HG02798 (cell line): Measurements from ENCODE around the gene DRAP1.
"Not testable (repeated sequence)": the region's sequence is repeated elsewhere in the genome, so short reads cannot be mapped to it uniquely, and the experiment has no call there.

ENCODE experiments used
- ATAC-seq: cut with Tn5 transposase; IDR thresholded peaks from one replicate; pipeline ENCODE4 v1.9.1; 2021; ENCODE audit warnings: mild to moderate bottlenecking; ENCODE audit not compliant: unreplicated experiment, poor library complexity

The DRAP1 gene

DNA sequence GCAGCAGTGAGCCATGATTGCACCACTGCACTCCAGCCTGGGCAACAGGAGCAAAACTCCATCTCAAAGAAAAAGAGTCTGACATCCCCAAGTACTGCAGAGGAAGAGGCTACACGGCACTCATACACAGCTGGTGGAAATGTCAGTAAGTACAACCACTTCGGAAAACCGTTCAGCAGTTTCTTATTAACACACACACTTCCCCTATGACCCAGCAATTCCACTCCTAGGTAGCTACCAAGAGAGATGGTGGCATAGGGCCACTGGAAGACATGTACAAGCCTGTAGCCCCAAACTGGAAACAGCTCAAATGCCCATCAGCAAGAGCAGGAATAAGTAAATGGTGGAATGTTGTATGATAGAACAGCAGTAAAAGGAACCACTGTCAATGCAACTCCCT is 3.3 kb downstream of the DRAP1 start:
- no peak for ATAC-seq

DNA sequence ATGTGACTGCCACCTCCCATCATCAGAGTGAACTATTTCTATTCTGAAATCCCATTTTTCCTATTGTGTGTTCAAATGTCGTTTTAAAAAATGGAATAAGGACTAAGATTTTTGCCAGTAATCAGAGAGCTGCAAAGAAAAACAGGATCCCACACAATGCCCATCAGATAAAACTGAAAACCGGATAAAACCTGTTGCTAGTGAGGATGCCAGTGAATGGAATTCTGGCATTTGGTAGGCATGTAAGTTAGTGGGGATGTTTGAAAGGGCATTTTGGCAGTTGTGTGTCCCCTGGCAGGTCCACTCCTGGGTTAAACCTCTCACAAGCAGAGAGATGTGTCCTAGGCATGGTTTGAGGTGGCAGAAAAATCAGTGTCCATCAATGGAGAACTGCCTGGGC is 6.2 kb downstream of the DRAP1 start:
- ATAC-seq, result no peak

DNA sequence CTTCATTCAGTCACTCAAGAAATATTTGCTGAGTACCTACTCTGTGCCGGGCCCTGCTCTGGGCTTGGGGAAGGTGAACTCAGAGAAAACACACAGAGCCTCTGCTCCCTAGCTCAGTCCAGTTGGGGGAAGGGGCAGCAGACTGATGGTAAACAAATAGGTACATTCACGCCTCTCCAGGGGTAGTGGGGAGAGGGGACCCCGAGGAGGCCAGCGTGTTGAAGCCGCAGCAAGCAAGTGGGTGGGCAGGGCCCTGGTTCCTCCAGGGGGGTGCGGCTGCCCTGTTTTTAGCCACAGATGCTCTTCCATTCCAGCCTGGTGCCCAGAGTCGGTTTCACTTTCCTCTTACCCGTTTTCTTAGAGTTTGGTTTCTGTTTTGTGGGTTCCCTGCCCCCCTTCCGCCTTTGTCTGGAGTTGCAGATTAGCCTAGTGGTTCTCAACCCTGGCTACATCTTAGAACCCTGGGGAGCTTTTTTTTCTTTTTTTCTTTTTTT is 8.7 kb downstream of the DRAP1 start:
- ATAC-seq, result peak; percentile 74

- no peak for ATAC-seq
Observed at GRCh38 chr11:65928667-65929066, 9.4 kb downstream of the DRAP1 start.

DNA sequence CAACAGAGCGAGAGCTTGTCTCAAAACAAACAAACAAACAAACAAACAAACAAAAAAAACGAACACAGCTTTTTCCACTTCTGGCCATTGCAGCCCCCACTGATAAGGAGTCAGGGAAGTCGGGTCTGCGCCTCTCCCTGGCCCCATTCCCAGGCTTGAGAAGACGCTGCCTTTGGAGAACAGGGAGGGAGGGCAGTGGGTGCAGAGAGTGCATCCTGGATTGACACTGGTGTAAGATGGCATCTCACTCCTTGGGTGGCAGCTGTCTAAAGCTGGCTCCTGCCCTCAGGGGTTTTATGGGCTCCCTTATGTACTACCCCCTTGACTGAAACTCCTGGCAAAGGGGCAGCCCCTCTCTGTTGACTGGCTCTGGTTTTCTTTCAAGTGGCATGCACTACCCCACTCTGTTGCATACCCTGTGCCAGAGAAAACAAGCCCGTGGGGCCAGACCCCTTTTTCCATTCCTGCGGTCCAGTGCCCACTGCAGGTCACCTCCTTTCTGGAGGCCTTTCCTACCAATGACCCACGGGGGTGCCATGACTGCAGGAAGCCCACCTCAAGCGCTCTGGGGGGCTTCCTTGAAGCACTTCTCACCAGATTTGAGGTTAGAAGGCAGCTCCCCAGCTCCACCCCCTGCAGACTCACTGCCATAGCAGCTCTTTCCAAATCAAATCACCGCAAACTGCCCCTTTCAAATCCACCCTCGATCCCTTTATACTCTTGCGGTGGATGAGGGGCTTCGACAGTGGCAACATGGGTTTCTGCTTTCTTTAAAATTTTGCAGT is 12.7 kb downstream of the DRAP1 start:
- no peak for ATAC-seq

DNA sequence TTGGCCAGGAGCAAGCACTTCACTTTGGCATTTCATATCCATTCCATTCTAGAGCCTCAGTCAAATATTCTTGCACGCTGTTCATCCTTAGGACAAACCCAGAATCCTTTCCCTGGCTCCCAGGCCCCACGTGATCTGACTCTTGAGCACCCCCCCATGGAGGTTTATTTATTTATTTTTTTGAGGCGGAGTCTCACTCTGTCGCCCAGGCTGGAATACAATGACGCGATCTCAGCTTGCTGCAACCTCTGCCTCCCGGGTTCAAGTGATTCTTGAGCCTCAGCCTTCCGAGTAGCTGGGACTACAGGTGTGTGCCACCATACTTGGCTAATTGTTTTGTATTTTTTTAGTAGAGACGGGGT is 13.3 kb downstream of the DRAP1 start:
- ATAC-seq, result no peak

DNA sequence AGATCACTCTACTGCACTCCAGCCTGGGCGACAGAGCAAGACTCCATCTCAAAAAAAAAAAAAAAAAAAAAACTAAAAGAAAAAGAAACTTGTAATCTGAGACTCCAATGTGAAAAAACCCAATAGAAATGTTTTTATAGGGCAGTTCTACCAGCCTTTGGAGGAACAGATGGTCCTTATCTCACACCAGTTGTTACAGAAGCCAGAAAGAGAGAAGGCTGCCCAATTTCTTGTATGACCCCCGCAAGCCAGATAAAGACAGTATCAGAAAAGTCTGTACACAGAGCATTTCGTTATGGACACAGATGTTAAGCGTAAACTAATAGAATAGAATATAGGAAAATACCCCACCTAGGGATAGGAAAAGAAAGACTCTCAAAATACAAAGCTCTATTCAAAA is 14.8 kb downstream of the DRAP1 start:
- no peak for ATAC-seq

- ATAC-seq, result no peak
Observed at GRCh38 chr11:65937766-65938165, 18.5 kb downstream of the DRAP1 start.

DNA sequence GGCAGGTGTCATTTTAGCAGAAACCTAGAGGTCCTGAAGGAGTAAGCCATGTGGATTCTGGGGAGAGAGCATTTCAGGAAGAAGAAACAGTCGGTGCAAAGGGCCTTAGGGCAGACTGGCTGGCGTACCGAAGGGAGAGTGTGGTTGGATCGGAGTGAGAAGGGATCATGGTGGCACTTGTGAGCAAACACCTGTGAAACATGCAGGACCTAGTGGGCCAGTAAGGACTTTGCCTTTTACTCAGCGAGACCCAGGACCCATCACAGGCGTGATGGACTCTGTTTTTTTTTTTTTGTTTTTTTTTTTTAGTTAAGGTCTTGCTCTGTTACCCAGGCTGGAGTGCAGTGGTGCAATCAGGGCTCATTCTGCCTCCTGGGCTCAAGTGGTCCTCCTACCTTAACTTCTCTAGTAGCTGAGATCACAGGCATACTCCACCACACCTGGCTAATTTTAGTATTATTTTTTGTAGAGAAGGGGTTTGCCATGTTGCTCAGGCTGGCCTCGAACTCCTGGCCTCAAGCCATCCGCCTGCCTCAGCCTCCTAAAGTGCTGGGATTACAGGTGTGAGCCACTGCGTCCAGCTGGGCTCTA is 22.6 kb downstream of the DRAP1 start:
- no peak for ATAC-seq

DNA sequence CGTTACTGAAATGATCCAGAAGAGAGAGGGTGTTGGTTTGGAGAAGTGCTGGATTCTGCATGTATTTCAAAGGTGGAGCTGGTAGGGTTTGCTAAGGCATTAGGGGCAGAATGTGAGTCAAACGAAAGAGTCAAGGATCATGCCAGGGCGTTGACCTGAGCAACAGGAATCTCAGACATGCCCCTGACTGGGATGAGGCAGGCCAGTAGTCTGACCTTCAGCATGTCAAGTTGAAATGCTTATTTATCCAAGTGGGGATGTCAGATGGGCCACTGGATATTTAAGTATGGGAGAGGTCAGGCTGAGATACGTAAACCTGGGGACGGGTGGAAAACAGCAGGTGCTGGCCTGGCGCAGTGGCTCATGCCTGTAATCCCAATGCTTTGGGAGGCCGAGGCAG is 23.3 kb downstream of the DRAP1 start:
- ATAC-seq, result no peak

DNA sequence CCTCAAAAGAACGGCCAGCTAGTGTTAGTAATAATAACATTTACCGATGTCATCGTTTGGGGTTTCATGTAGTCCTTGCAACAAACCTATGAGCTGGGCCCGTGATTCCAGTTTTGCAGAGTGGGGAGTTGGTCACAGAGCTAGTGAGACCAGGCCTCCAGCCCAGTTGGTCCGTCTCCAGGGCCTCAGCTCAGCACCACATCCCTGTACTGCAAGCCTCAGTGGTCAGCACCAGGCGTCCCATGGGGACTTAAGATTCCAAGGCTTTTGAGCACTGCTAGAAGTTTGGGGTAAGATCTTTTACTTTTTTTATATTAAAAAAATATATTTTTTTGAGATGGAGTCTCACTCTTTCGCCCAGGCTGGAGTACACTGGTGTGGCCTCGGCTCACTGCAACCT is 25.0 kb downstream of the DRAP1 start:
- ATAC-seq, result no peak

DNA sequence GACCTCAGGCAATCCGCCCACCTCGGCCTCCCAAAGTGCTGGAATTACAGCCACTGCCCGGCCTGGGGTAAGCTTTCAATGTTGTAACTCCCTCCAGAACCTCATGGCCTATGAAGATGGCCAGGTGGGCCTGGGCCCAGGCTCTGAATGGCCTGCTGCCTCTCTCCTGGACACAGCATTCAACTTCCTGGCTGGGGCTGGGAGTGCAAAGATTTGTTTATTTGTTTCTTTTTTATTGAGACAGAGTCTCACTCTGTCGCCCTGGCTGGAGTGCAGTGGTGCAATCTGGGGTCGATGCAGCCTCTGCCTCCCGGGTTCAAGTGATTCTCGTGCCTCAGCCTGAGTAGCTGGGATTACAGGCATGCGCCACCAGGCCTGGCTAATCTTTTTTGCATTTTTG is 25.5 kb downstream of the DRAP1 start:
- ATAC-seq, result no peak

DNA sequence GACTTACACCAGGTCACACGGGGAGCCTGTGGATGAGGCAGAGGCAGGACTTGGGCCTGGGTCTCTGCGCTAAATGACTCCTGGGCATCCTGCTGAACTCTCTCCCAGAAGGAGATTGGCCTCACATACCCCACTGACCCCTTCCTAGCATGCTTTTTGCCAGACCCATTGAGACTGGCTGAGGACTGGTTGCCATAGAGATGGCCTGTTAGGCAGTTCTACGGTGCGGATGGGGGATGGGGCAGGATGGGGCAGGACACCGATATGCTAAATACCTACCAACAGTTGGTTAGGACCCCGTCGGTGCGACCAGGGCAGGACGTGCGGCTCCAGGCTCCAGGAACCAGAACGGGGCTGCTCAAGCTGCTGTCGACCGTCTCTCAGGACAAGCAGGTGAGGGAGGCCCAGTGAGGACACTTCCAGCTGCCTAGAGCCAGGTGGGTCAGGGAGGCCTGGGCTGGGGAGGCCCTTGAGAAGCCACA is 26.2 kb downstream of the DRAP1 start, which contains the start of gene TSGA10IP:
TSGA10IP (plus strand) TSS at position 51 of the 482 bp plus-strand sequence; CDS start at position 247, 196 bp downstream.
- ATAC-seq, result no peak

DNA sequence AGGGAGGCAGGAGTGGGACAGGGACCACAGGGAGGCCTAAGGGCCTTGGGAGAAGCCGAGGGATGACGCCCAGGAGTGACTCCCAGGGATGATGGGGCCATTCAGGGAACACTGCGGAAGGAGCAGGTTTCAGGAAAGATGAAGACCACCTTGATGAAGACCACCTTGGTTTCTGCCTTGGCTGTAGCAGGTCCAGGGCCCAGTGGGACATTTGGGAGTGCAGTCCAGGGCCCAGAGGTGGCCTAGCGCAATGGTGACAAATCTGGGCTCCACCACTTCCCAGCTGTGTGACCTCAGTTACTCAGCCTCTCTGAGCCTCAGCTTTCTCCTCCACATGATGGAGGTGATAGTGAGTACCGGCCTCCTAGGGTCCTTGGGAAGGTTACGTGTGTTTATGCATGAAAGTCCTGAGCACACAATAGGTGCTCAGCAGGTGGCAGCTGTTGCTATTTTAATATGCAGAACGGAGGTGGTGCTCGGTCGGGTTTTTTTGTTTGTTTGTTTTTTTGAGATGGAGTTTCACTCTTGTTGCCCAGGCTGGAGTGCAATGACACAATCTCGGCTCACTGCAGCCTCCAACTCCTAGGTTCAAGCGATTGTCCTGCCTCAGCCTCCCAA is 26.8 kb downstream of the DRAP1 start:
- no peak for ATAC-seq

GRCh38 chr11:65946655-65947054 is 27.4 kb downstream of the DRAP1 start:
- ATAC-seq, result no peak

DNA sequence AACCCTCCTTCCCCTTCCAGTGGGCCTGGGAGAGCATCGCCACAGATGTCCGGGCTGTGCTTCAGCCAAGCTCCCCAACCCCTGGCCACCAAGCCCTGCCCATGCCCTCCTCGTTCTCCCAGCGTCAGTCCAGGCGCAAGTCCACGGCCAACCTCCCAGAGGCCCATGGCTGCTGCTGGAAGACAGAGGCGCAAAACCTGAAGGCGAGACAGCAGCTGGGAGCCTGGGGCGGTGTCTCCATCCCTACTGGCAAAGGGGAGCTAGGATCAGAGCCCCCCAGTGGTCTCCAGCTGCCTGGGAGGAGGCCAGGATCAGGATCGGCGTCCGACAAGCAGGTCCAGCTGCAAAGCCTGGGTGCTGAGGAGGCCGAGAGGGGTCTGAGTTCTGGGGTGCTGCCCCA is 27.9 kb downstream of the DRAP1 start:
- ATAC-seq, result no peak

DNA sequence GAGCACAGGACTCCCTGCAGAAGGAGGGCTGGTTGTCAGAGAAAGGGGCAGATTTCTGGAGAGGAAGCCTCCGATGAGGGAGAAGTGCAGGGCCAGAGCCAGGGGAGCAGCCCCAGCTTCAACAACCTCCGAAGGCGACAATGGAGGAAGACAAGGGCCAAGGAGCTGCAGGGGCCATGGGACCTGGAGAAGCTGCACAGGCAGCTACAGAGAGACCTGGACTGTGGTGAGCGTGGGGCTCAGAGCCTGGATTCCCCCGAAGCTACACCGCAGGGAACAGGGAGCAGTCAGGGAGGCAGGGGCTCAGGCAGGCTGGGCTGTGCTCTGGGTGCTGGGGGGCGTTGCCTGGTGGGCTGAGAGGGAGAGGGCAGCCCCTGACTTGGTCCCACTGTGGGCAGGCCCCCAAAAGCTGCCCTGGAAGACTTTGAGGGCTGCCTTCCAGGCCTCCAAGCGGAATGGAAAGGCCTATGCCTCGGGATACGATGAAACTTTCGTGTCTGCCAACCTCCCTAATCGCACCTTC is 28.4 kb downstream of the DRAP1 start:
- no peak for ATAC-seq

GRCh38 chr11:65950711-65951110 is 31.5 kb downstream of the DRAP1 start:
- ATAC-seq, result not testable (repeated sequence)

- not testable (repeated sequence) for ATAC-seq
Observed at GRCh38 chr11:65951641-65952040, 32.4 kb downstream of the DRAP1 start.

DNA sequence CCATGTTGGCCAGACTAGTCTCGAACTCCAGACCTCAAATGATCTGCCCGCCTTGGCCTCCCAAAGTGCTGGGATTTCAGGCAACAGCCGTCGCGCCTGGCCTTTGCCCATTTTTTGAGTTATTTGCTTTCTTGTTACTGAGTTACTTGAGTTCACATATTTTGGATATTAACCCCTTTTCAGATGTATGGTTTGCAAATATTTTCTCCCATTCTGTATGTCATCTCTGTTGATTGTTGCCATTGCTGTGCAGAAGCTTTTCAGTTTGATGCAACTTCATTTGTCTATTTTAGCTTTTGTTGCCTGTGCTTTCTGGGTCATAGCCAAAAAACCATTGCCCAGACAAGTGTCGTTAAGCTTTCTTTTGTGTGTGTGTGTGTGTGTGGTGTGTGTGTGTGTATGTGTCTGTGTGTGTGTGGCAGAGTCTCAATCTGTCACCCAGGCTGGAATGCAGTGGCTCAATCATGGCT is 32.9 kb downstream of the DRAP1 start:
- ATAC-seq, result no peak

- ATAC-seq, result no peak
Observed at GRCh38 chr11:65953471-65953870, 34.2 kb downstream of the DRAP1 start.
